Liver (tissue), 9 donors: ENCODE results near the gene HDAC6. TPM values are rescaled to one million over a fixed set of nuclear protein-coding genes. Genes with fewer than 3 reads are reported as not detected.

Source experiments
- DNase-seq: peaks from one replicate; pipeline ENCODE4 v3.0.0-alpha.2; 2017; ENCODE audit warnings: low spot score
- H3K27ac ChIP-seq, 2 donors: one replicate each; pipeline ENCODE4 v1.7.0; 2013; ENCODE audit warnings: inconsistent platforms in 2 of 2, low read length in 2 of 2, control low read depth in 1 of 2, low read depth in 1 of 2, mild to moderate bottlenecking in 1 of 2
- H3K27me3 ChIP-seq, 4 donors: one replicate each; pipeline versions ENCODE4 v1.6.1 to v1.7.0; 2013; ENCODE audit warnings: low read length in 3 of 4, inconsistent platforms in 1 of 4, mild to moderate bottlenecking in 1 of 4, moderate library complexity in 1 of 4; ENCODE audit not compliant: control insufficient read depth in 4 of 4, insufficient read depth in 4 of 4
- H3K36me3 ChIP-seq, 4 donors: one replicate each; pipeline versions ENCODE4 v1.6.1 to v1.7.0; 2013; ENCODE audit warnings: low read length in 3 of 4, mild to moderate bottlenecking in 3 of 4, low read depth in 1 of 4, moderate library complexity in 1 of 4; ENCODE audit not compliant: control insufficient read depth in 4 of 4, insufficient read depth in 3 of 4
- H3K4me1 ChIP-seq, 4 donors: one replicate each; pipeline versions ENCODE4 v1.6.1 to v1.7.0; 2013; ENCODE audit warnings: low read length in 3 of 4, mild to moderate bottlenecking in 3 of 4, moderate library complexity in 1 of 4; ENCODE audit not compliant: control insufficient read depth in 4 of 4, insufficient read depth in 4 of 4
- H3K4me3 ChIP-seq, 3 donors: one replicate each; pipeline versions ENCODE4 v1.6.1 to v1.7.0; 2013; ENCODE audit warnings: low read length in 3 of 3, control low read depth in 1 of 3, low read depth in 1 of 3, mild to moderate bottlenecking in 1 of 3
- H3K9ac ChIP-seq, 2 donors: one replicate each; pipeline ENCODE4 v1.7.0; 2013; ENCODE audit warnings: low read length in 2 of 2, mild to moderate bottlenecking in 2 of 2, moderate library complexity in 2 of 2, control low read depth in 1 of 2, low read depth in 1 of 2
- H3K9me3 ChIP-seq, 4 donors: one replicate each; pipeline versions ENCODE4 v1.6.1 to v1.7.0; 2013; ENCODE audit warnings: low read length in 3 of 4; ENCODE audit not compliant: control insufficient read depth in 4 of 4
- ATF3 ChIP-seq: IDR thresholded peaks from 2 replicates; pipeline ENCODE4 v1.6.1; 2016; ENCODE audit warnings: antibody characterized with exemption
- CTCF ChIP-seq: fragments of 150-350 bp; IDR thresholded peaks from 2 replicates; pipeline ENCODE4 v1.5.1; 2017; ENCODE audit warnings: improper control_type of control experiment, low read depth, low read length; ENCODE audit not compliant: missing input control
- EGR1 ChIP-seq, 2 donors: IDR thresholded peaks; 2 replicates each; pipeline ENCODE4 v1.6.1; 2016 to 2018; ENCODE audit warnings: antibody characterized with exemption in 2 of 2, low read depth in 2 of 2
- FOXA1 ChIP-seq: IDR thresholded peaks from 2 replicates; pipeline ENCODE4 v1.6.1; 2016; ENCODE audit warnings: antibody characterized with exemption
- FOXA2 ChIP-seq: IDR thresholded peaks from 2 replicates; pipeline ENCODE4 v1.6.1; 2016; ENCODE audit warnings: antibody characterized with exemption
- GABPA ChIP-seq, 2 donors: IDR thresholded peaks in 1 of 2; conservative IDR thresholded peaks in 1 of 2; 2 replicates each; pipeline ENCODE4 v1.6.1; 2016; ENCODE audit warnings: antibody characterized with exemption in 2 of 2, mild to moderate bottlenecking in 1 of 2, moderate library complexity in 1 of 2
- HNF4A ChIP-seq, 2 donors: conservative IDR thresholded peaks; 2 replicates each; pipeline ENCODE4 v1.6.1; 2016; ENCODE audit warnings: antibody characterized with exemption in 2 of 2, mild to moderate bottlenecking in 2 of 2
- HNF4G ChIP-seq: IDR thresholded peaks from 2 replicates; pipeline ENCODE4 v1.6.1; 2016; ENCODE audit warnings: antibody characterized with exemption
- JUND ChIP-seq, 2 donors: IDR thresholded peaks; 2 replicates each; pipeline ENCODE4 v1.6.1; 2016; ENCODE audit warnings: antibody characterized with exemption in 2 of 2
- MAX ChIP-seq: IDR thresholded peaks from 2 replicates; pipeline ENCODE4 v1.6.1; 2016; ENCODE audit warnings: antibody characterized with exemption
- NR2F2 ChIP-seq: IDR thresholded peaks from 2 replicates; pipeline ENCODE4 v1.6.1; 2016; ENCODE audit warnings: antibody characterized with exemption
- RAD21 ChIP-seq, 2 donors: IDR thresholded peaks; 2 replicates each; pipeline ENCODE4 v1.6.1; 2016; ENCODE audit warnings: antibody characterized with exemption in 2 of 2, mild to moderate bottlenecking in 2 of 2
- REST ChIP-seq: IDR thresholded peaks from 2 replicates; pipeline ENCODE4 v1.6.1; 2016; ENCODE audit warnings: antibody characterized with exemption, mild to moderate bottlenecking
- RXRA ChIP-seq, 2 donors: IDR thresholded peaks; 2 replicates each; pipeline ENCODE4 v1.6.1; 2017 to 2018; ENCODE audit warnings: antibody characterized with exemption in 2 of 2, mild to moderate bottlenecking in 1 of 2
- SP1 ChIP-seq: IDR thresholded peaks from 2 replicates; pipeline ENCODE4 v1.6.1; 2018; ENCODE audit warnings: antibody characterized with exemption, mild to moderate bottlenecking
- TAF1 ChIP-seq: conservative IDR thresholded peaks from 2 replicates; pipeline ENCODE4 v1.6.1; 2016; ENCODE audit warnings: antibody characterized with exemption, mild to moderate bottlenecking
- YY1 ChIP-seq: IDR thresholded peaks from 2 replicates; pipeline ENCODE4 v1.6.1; 2016; ENCODE audit warnings: antibody characterized with exemption, mild to moderate bottlenecking
- ZBTB33 ChIP-seq: IDR thresholded peaks from 2 replicates; pipeline ENCODE4 v1.6.1; 2016; ENCODE audit warnings: antibody characterized with exemption
- WGBS: extraction: QIAGEN DNeasy Blood & Tissue Kit; methylation state at CpG from one replicate; pipeline ENCODE4 v1.1.7; 2013; 5-methylcytosine and 5-hydroxymethylcytosine counted together
- polyA plus RNA-seq, 2 donors: library from polyadenylated mRNA; stranded (reverse) in 1 of 2; unstranded in 1 of 2; fragments of 200-250 nt in 1 of 2; fragments of >200 nt in 1 of 2; fragmentation: Nextera tagmentation in 1 of 2; extraction: Ambion mirVana in 1 of 2; gene quantifications; one replicate each; pipeline versions ENCODE4 v1.2.1 to v1.2.3, GENCODE V29; 2013 to 2015
- total RNA-seq, 2 donors: library from RNA; depleted of rRNA; stranded (reverse); fragments of >200 nt; gene quantifications; one replicate each; pipeline ENCODE4 v1.2.3, GENCODE V29; 2014
- donor health status: healthy.
- donor health status: healthy.
- donor health status: healthy.
- donor health status: healthy.
- donor health status: healthy.

HDAC6 gene
- total and polyA plus RNA-seq, 4 donors: 48.1 to 80.5 (median 56.8) TPM

- H3K36me3 ChIP-seq: no peaks in the 10 kb centered on the region
- TF ChIP-seq YY1 (no peak), FOXA2 (no peak), SP1 (no peak), HNF4G (no peak), HNF4A (conservative IDR thresholded peaks at IDR 0.05) (no peak), FOXA1 (no peak), NR2F2 (no peak), EGR1 (IDR thresholded peaks at IDR 0.05; ENCODE audit: low read depth in 2 of 2) (no peak), RXRA (IDR thresholded peaks at IDR 0.05) (no peak), ATF3 (no peak), CTCF (no peak), RAD21 (IDR thresholded peaks at IDR 0.05) (no peak), GABPA (IDR thresholded peaks at IDR 0.05 in 1 of 2, conservative IDR thresholded peaks at IDR 0.05 in 1 of 2) (no peak), JUND (IDR thresholded peaks at IDR 0.05) (no peak), ZBTB33 (no peak), TAF1 (no peak), REST (no peak), MAX (no peak)
- H3K27me3 ChIP-seq: no peaks in the 10 kb centered on the region
- no peaks in the 10 kb centered on the region for H3K9me3 ChIP-seq
- H3K9ac ChIP-seq: no peak overlapping the region
- no peak overlapping the region for H3K4me3 ChIP-seq
- no peak for DNase-seq
- no peak overlapping the region for H3K27ac ChIP-seq
- 85% methylated on average over 6 of the region's 6 CpGs for WGBS
- H3K4me1 ChIP-seq: no peaks in the 10 kb centered on the region
Measured at GRCh38 chrX:48770296-48770695, 31.6 kb upstream of the HDAC6 start.

- Histone ChIP-seq H3K4me1 (no peaks in the 10 kb centered on the region), H3K27ac (no peak overlapping the region), H3K4me3 (no peak overlapping the region), H3K27me3 (no peaks in the 10 kb centered on the region), H3K9me3 (no peaks in the 10 kb centered on the region), H3K9ac (no peak overlapping the region), H3K36me3 (no peaks in the 10 kb centered on the region)
- DNase-seq: no peak
- WGBS: 93% methylated on average over 6 of the region's 6 CpGs
- no peak for TF ChIP-seq HNF4G
- TF ChIP-seq ATF3: no peak
- no peak for TF ChIP-seq GABPA (IDR thresholded peaks at IDR 0.05 in 1 of 2, conservative IDR thresholded peaks at IDR 0.05 in 1 of 2)
- no peak for TF ChIP-seq REST
- TF ChIP-seq JUND (IDR thresholded peaks at IDR 0.05): no peak
- no peak for TF ChIP-seq CTCF
- TF ChIP-seq SP1: no peak
- TF ChIP-seq FOXA2: no peak
- TF ChIP-seq NR2F2: no peak
- TF ChIP-seq RXRA (IDR thresholded peaks at IDR 0.05): no peak
Measured at GRCh38 chrX:48772602-48773001, 29.3 kb upstream of the HDAC6 start.
